Fibroblast of lung (primary cell): Measurements from ENCODE around the gene FAM107B.

ENCODE experiments used
- CTCF ChIP-seq, 2 donors: IDR thresholded peaks in 1 of 2; conservative IDR thresholded peaks in 1 of 2; 1 replicate in 1 of 2; 2 replicates in 1 of 2; pipeline ENCODE4 v1.5.1; 2011 to 2012; ENCODE audit warnings: low read length in 2 of 2, control low read depth in 1 of 2, inconsistent platforms in 1 of 2, low read depth in 1 of 2, mild to moderate bottlenecking in 1 of 2
- EZH2 ChIP-seq: IDR thresholded peaks from 2 replicates; pipeline ENCODE4 v1.5.1; 2012; ENCODE audit warnings: low read length, control low read depth, mild to moderate bottlenecking; ENCODE audit errors: missing control alignments

- TF ChIP-seq CTCF (conservative IDR thresholded peaks at IDR 0.05 in 1 of 2, IDR thresholded peaks at IDR 0.05 in 1 of 2; ENCODE audit: low read depth in 1 of 2, low read length in 2 of 2): no peak
- TF ChIP-seq EZH2: no peak
These were observed 186.4 kb downstream of the FAM107B start for GRCh38 chr10:14588084-14588937.
